Measurements from ENCODE around the gene RGS17. TPM values are rescaled to one million over a fixed set of nuclear protein-coding genes. Genes with fewer than 3 reads are reported as not detected.

The RGS17 gene
- total RNA-seq, 1 donor from 2014 or later, result 3.3 TPM

- DNase-seq (ENCODE audit: low spot score), result no peak
Measured at GRCh38 chr6:153084393-153084792, 46.7 kb downstream of the RGS17 start.

DNA sequence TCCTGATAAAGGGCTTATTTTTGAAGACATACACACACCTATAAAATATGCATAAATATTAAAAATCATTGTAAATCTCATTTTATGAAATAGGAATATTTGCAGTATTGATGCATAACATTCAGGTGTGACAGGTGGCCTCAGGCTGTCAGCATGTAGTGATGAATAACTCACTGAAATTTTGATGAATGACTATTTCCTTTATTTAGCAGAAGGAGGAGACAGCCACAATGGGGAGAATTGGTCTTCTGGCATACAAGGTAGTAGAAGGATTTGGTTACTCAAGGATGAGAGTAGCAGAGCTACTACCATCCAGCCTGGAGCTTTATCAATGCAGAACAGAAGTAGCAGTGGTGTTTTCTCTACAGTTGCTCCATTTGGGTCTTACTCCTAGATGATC, 47.2 kb downstream of the RGS17 start:
- DNase-seq (ENCODE audit: low spot score), result no peak

- DNase-seq (ENCODE audit: low spot score), result no peak
Measured at GRCh38 chr6:153081914-153082313, 49.2 kb downstream of the RGS17 start.

- DNase-seq (ENCODE audit: low spot score), result no peak
Measured at GRCh38 chr6:153076431-153076830, 54.7 kb downstream of the RGS17 start.

DNA sequence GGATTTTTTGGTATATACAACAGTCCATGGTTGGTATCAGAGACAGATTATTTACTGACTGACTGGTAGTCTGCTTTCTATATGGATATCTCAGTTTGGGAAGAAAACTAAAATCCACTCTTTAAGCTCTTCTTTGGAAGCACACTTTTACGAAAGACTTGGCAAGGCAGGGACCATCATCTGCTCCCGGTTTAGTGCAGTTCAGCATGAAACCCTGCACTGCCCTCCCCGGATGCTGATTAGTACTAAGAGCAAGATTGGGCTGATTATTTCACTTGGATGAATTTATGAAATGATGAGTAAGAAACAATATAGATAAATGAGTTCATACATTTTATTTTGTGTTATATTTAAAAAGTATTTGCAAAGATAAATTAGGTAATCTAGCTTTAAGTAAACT, 56.3 kb downstream of the RGS17 start:
- no peak for DNase-seq (ENCODE audit: low spot score)

DNA sequence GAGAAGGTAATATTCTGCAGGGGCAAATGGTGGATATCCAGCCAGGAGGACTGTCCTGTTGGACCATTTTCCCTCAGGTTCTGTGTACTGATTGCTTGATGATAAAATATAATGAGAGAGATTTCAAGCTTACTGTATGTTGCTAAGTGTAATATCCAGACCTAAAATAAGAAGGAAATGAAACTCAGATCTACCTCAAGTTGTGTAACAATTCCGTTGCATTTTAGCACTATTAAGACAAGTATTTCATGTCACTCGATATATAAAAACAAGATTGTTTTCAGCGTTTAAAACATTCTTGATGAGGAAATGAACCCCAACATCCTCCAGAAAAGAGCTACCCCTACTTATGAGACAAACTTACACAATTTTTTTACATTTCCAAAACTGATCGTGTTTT, 57.2 kb downstream of the RGS17 start:
- no peak for DNase-seq (ENCODE audit: low spot score)

DNA sequence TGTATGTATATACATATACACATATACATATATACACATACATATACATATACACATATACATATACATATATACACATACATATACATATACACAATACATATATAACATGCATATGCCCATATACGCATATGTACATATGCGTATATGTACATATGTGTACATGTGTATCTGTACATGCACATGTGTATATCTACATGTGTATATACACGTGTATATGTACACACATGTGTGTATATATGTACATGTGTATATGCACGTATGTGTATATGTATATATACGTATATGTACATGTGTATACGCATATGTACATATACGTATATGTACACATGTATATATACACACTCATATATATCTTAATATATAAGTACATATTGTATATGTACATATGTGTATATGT, 60.3 kb downstream of the RGS17 start:
- no peak for DNase-seq (ENCODE audit: low spot score)

DNA sequence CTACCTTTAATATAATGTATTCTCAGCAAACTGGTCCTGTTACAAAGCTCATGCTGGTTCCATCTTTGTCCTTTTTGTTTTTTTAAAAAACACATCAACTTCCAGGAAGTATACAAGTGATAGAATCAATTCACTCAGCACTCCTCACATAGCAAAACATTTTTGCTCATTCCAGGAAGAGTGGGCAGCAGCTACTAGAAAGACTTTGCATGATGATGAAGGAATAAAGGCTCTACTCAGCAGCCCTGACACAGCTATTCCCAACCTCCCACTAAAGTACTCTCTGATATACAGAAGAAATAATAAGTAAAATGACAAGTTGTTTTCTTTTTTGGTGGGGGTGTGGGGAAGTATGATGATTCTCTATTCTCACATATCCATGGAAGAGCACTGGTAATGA, 61.2 kb downstream of the RGS17 start:
- DNase-seq (ENCODE audit: low spot score), result no peak

DNA sequence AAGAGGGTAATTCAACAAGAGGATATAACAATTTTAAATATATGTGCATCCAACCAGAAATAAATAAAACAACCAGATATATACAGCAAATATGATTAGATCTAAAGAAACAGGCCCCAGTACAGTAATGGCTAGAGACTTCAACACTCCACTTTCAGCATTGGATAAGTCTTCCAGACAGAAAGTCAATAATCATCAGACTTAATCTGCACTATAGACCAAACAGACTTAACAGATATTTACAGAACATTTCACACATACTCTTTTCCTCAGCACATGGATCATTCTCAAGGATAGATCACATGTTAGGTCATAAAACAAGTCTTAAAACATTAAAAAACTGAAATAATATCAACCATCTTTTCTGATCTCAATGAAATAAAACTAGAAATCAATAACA, 65.9 kb downstream of the RGS17 start:
- no peak for DNase-seq (ENCODE audit: low spot score)

GRCh38 chr6:153063936-153064335, 67.1 kb downstream of the RGS17 start:
- no peak for DNase-seq (ENCODE audit: low spot score)

DNA sequence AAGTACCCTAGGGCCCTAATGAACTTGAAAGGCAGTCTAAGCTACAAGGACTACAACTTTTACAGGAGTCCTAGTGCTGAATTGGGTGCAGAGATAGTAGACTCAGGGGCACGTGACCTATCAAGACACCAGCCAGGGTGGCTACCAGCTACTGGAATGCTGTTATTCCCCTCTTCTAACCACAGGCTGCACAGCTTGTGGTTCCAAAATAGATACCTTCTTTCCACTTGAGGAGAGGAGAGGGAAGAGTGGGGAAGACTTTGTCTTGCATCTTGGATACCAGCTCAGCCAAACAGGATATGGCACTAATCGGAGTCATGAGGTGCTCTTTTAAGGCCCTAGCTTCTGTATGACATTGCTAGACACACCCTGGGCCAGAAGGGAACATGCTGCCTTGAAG, 68.6 kb downstream of the RGS17 start:
- no peak for DNase-seq (ENCODE audit: low spot score)

DNA sequence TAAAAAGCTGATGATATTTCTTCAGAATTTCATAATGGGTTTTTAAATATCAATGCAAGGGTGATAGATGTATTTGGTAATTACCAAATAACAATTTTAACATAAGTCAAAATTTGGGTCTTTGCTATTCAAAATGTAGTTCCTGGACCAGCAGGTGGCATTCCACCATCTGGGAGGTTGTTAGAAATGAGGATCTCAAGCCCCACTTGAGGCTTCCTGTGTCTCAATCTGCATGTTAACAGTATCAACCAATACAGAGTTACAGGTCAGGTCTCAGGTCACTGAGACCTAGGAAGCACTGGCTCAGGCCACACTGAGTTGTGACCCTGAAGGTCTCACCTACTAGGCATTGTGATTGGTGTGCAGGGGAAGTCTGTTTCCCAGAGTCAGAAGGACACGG, 71.3 kb downstream of the RGS17 start:
- no peak for DNase-seq (ENCODE audit: low spot score)

DNA sequence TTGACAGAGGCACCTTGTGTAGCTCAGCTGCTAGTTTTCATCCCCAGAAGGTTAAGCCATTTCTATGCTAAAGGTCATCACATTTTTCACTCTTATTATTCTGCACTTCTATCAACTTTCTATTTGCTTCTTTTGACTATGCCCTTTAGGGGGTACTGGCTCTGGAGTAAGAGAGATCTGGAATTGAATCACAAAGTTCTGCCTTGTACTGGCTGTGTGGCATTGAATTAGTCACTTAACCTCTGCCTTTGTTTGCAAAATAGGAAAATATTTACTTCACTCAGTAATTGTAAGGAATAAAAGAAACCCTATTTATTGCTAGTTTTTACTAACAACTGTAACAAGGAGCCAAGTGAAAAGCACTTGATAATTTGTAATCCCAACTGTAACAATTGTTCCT, 71.8 kb downstream of the RGS17 start:
- no peak for DNase-seq (ENCODE audit: low spot score)

DNA sequence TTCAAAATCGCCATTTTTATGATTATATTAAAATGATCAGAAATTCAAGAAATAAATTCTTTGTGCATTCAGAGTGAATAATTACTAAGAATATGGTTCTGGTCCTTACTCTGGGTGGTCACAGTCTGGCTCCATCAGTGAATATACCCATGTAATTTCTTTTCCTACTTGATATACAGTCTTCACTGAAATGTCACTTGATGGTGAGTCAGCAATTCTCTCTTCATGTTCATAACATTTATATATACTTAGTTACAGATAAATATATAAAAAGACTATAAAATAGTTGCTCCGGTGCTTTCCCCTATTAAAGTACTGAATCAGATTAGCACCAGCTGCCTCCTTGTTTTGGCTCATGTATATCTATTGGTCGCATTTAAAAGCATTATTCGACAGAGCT, 72.2 kb downstream of the RGS17 start:
- no peak for DNase-seq (ENCODE audit: low spot score)

DNA sequence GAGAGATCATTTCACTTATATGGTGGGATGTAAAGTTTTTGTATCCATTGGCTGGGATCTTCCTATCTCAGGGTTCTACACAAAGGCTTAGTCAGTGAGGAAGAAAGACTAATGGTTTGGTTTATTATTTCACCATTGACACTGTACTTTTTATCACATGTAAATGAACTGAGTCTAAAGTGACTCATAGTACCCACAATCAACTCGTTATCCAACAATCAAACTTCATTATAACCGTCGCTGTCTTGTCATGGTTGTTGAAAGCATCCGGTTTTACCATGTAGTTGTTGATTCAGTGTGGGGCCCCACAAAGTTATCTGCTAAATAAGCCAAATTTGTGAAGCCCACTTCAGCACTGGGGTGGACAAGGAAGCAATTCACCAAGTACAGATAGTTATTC, 72.8 kb downstream of the RGS17 start:
- no peak for DNase-seq (ENCODE audit: low spot score)

- DNase-seq (ENCODE audit: low spot score), result no peak
Measured at GRCh38 chr6:153056308-153056707, 74.8 kb downstream of the RGS17 start.

- DNase-seq (ENCODE audit: low spot score), result no peak
Measured at GRCh38 chr6:153051801-153052200, 79.3 kb downstream of the RGS17 start.

GRCh38 chr6:153048631-153049030, 82.5 kb downstream of the RGS17 start:
- no peak for DNase-seq (ENCODE audit: low spot score)

- no peak for DNase-seq (ENCODE audit: low spot score)
Measured at GRCh38 chr6:153047386-153047785, 83.7 kb downstream of the RGS17 start.

GRCh38 chr6:153045271-153045670, 85.8 kb downstream of the RGS17 start:
- no peak for DNase-seq (ENCODE audit: low spot score)

GRCh38 chr6:153044295-153044694, 86.8 kb downstream of the RGS17 start:
- DNase-seq (ENCODE audit: low spot score), result no peak

DNA sequence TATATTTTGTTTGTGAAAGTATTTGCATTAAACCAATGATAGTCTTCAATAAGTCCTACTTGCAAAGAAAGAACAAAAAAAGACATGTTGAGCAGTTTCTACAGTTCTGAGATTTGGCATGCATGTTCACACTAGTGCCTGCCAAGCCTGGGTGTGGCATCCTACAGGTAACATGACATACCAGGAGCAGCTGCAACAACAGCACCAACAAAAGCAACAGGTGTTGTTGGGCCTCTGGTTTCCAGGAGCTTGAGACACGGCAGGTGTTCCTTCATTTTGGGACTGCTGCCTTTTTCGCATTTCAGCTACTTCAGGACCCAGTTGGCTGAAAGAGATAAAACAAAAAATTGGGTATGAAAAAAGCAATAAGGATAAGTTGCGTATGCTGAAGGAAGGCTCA, 87.4 kb downstream of the RGS17 start:
- DNase-seq (ENCODE audit: low spot score), result no peak

DNA sequence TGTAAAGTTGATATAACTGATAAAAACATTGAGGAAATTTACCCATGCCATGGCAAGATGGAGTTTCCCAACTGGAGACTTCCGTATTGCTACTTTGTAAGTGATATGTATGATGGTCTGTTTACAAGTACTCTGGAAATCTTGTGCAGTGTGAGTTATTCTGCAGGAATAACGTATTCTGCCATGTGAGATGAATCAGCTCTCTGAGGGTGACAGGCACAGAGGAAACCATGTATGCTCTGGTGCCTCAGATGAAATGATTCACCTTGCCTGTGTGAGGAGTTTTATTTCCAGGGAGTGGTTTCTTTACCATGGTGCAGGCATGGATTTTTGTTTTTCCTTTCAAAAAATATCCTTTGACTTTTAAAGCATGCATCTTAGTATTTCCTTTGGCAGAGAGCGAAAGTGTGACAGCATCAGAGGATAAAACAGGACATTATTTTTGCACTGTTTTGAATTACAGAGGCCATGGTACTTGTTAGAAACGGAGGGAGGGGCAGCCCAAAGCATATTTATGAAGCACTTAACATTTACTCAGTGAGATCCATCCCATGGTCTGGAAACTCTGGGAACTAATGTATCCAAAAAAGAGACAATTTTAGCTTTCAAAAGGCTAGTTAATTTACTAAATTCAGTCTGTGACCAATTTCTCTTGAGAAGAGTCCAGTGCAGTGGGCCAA, 92.6 kb downstream of the RGS17 start:
- no peak for DNase-seq (ENCODE audit: low spot score)

GRCh38 chr6:153034139-153034538, 96.9 kb downstream of the RGS17 start:
- DNase-seq (ENCODE audit: low spot score), result no peak
